Islet of Langerhans (tissue), 1 donor: ENCODE data around the gene TMCO2.
"Not testable (repeated sequence)": the region's sequence is repeated elsewhere in the genome, so short reads cannot be mapped to it uniquely, and the experiment has no call there.

Experiments used
- FAIRE-seq: peaks from one replicate; lab custom pipeline; 2011; peaks lifted over from hg19 to GRCh38; lab: Jason Lieb, UNC

The TMCO2 gene

GRCh38 chr1:40247655-40248054 lies at the start of gene TMCO2:
TSS of gene TMCO2 (plus strand) at chr1:40247937. CDS start at chr1:40247994, 57 bp downstream.
- FAIRE-seq, result no peak

GRCh38 chr1:40199126-40199525 lies 48.6 kb upstream of the TMCO2 start:
- FAIRE-seq, result peak; percentile 47

- no peak for FAIRE-seq
These were observed 42.9 kb upstream of the TMCO2 start for GRCh38 chr1:40204856-40205255.

- FAIRE-seq, result no peak
These were observed 37.1 kb upstream of the TMCO2 start for GRCh38 chr1:40210511-40211204.

GRCh38 chr1:40218333-40218732 lies 29.4 kb upstream of the TMCO2 start:
- FAIRE-seq, result no peak

- FAIRE-seq, result not testable (repeated sequence)
These were observed 26.2 kb upstream of the TMCO2 start for GRCh38 chr1:40221471-40221905.

- FAIRE-seq, result peak; percentile 5
These were observed 25.6 kb upstream of the TMCO2 start for GRCh38 chr1:40221977-40222772.

- FAIRE-seq, result no peak
These were observed 23.7 kb upstream of the TMCO2 start for GRCh38 chr1:40224040-40224439.

- FAIRE-seq, result no peak
These were observed 21.5 kb upstream of the TMCO2 start for GRCh38 chr1:40226192-40226591.

GRCh38 chr1:40232444-40232843 lies 15.3 kb upstream of the TMCO2 start:
- FAIRE-seq, result no peak

- FAIRE-seq, result no peak
These were observed 8.1 kb upstream of the TMCO2 start for GRCh38 chr1:40239626-40240025.

- no peak for FAIRE-seq
These were observed 7.3 kb upstream of the TMCO2 start for GRCh38 chr1:40240390-40240789.

- no peak for FAIRE-seq
These were observed 6.4 kb upstream of the TMCO2 start for GRCh38 chr1:40241362-40241761.

GRCh38 chr1:40243351-40243750 lies 4.4 kb upstream of the TMCO2 start:
- FAIRE-seq, result no peak

- FAIRE-seq, result no peak
These were observed 3.5 kb upstream of the TMCO2 start for GRCh38 chr1:40244138-40244744.

GRCh38 chr1:40245686-40246085 lies 2.1 kb upstream of the TMCO2 start:
- FAIRE-seq, result no peak

- FAIRE-seq, result no peak
These were observed 675 bp downstream of the TMCO2 start for GRCh38 chr1:40248412-40248811.

- FAIRE-seq, result no peak
These were observed 3.7 kb downstream of the TMCO2 start for GRCh38 chr1:40251456-40251855.

- FAIRE-seq, result no peak
These were observed 4.9 kb downstream of the TMCO2 start for GRCh38 chr1:40252601-40253000.

GRCh38 chr1:40255231-40255630 lies 7.5 kb downstream of the TMCO2 start:
- FAIRE-seq, result no peak

- FAIRE-seq, result no peak
These were observed 8.8 kb downstream of the TMCO2 start for GRCh38 chr1:40256401-40257084.

- FAIRE-seq, result no peak
These were observed 9.6 kb downstream of the TMCO2 start for GRCh38 chr1:40257313-40257687.
